ENCODE data around the gene AIF1.

The AIF1 gene

GRCh38 chr6:31664790-31665500, 49.9 kb downstream of the AIF1 start, which contains the start of gene GPANK1:
TSS of gene GPANK1 (minus strand) at chr6:31664997. CDS start at chr6:31664478, 519 bp downstream.
- peak; percentile 61 to 88 for DNase-seq

- DNase-seq = peak; percentile 95 to 98
Measured at GRCh38 chr6:31665501-31666336, 50.7 kb downstream of the AIF1 start, which contains the start of gene CSNK2B. TSS of gene CSNK2B (plus strand) at chr6:31666080. CDS start at chr6:31666832, 752 bp downstream.

GRCh38 chr6:31666337-31666965, 51.4 kb downstream of the AIF1 start:
- DNase-seq = no peak

All from cerebellar nuclear complex (tissue), 1 donor.